K562 (cell line): ENCODE data around the gene NDUFB10. TPM values are rescaled to one million over a fixed set of nuclear protein-coding genes. Genes with fewer than 3 reads are reported as not detected.

Experiments
- EGR1 ChIP-seq: fragments of 450-650 bp; conservative IDR thresholded peaks from 2 replicates; pipeline ENCODE4 v1.6.1; 2017; ENCODE audit warnings: mild to moderate bottlenecking
- FOXK2 ChIP-seq, 2 experiments: fragments of 450-650 bp; IDR thresholded peaks in 1 of 2; conservative IDR thresholded peaks in 1 of 2; 2 replicates each; pipeline ENCODE4 v1.6.1; 2016; ENCODE audit warnings: low read depth in 2 of 2, mild to moderate bottlenecking in 1 of 2
- GTF2A2 ChIP-seq: IDR thresholded peaks from 2 replicates; pipeline ENCODE4 v1.6.1; 2016; ENCODE audit warnings: mild to moderate bottlenecking, missing genetic modification characterization, missing compliant biosample characterization
- KDM5B ChIP-seq: fragments of 200-600 bp; sonication (generic); IDR thresholded peaks from 2 replicates; pipeline ENCODE4 v1.6.1; 2012; ENCODE audit warnings: low read depth, mild to moderate bottlenecking, moderate library complexity, low read length, control low read depth, inconsistent platforms; ENCODE audit not compliant: insufficient replicate concordance
- MCM5 ChIP-seq: fragments of 450-650 bp; IDR thresholded peaks from 2 replicates; pipeline ENCODE4 v1.6.1; 2016; ENCODE audit warnings: low read depth
- NFE2 ChIP-seq: IDR thresholded peaks from 2 replicates; pipeline ENCODE4 v1.6.1; 2014; ENCODE audit warnings: antibody characterized with exemption, low read depth
- RBFOX2 ChIP-seq: fragments of 200-400 bp; formaldehyde crosslinking; IDR thresholded peaks from 2 replicates; pipeline ENCODE4 v1.6.1; 2017; ENCODE audit warnings: low read depth, mild to moderate bottlenecking, low read length, moderate library complexity
- RBM25 ChIP-seq: fragments of 200-400 bp; formaldehyde crosslinking; IDR thresholded peaks from 2 replicates; pipeline ENCODE4 v1.6.1; 2018; ENCODE audit warnings: low read length, low read depth, moderate library complexity; ENCODE audit not compliant: severe bottlenecking
- SMARCE1 ChIP-seq: fragments of 450-650 bp; IDR thresholded peaks from 2 replicates; pipeline ENCODE4 v1.7.1; 2016; ENCODE audit warnings: mild to moderate bottlenecking
- SRSF9 ChIP-seq: fragments of 200-400 bp; formaldehyde crosslinking; IDR thresholded peaks from 2 replicates; pipeline ENCODE4 v1.6.1; 2017; ENCODE audit warnings: low read depth, low read length, borderline replicate concordance
- ZBTB8A ChIP-seq: fragments of 450-650 bp; IDR thresholded peaks from 2 replicates; pipeline ENCODE4 v1.6.1; 2018; ENCODE audit warnings: mild to moderate bottlenecking, moderate library complexity; ENCODE audit not compliant: partially characterized antibody
- ZNF444 ChIP-seq: fragments of 250-450 bp; sonication (Bioruptor Pico); IDR thresholded peaks from 2 replicates; pipeline ENCODE4 v1.4.0; 2020; ENCODE audit warnings: mild to moderate bottlenecking, moderate library complexity
- ZNF699 ChIP-seq: fragments of 250-450 bp; sonication (Bioruptor Pico); IDR thresholded peaks from 2 replicates; pipeline ENCODE4 v1.8.0; 2021; ENCODE audit warnings: mild to moderate bottlenecking, moderate library complexity; ENCODE audit not compliant: insufficient replicate concordance
- polyA plus RNA-seq, 8 experiments: library from polyadenylated mRNA; depleted of rRNA in 4 of 8; stranded (reverse) in 5 of 8; unstranded in 3 of 8; fragments of >200 nt; fragmentation: Nextera tagmentation in 2 of 8; fragmentation: Illumina TruSeq in 1 of 8; extraction: Ambion mirVana in 2 of 8; extraction: Trizol in 1 of 8; gene quantifications; 2 replicates each; pipeline versions ENCODE4 v1.2.1 to v1.2.3, GENCODE V29; 2011 to 2014; ENCODE audit warnings: inconsistent platforms in 1 of 8, missing spikeins in 1 of 8
- total RNA-seq, 7 experiments: library from RNA; depleted of rRNA in 6 of 7; stranded (reverse); fragments of >200 nt in 6 of 7; fragmentation: Illumina TruSeq in 2 of 7; extraction: Trizol in 2 of 7; gene quantifications; 2 replicates each; pipeline versions ENCODE4 v1.2.1 to v1.2.3, GENCODE V29; 2011 to 2021; ENCODE audit warnings: low replicate concordance in 1 of 7
- TF ChIP-seq, protein P1 (sequence below), 2 experiments: fragments of 150-350 bp in 1 of 2; IDR thresholded peaks; 2 replicates each; pipeline ENCODE4 v1.6.1; 2012 to 2016; ENCODE audit warnings: low read depth in 2 of 2, low read length in 2 of 2, mild to moderate bottlenecking in 1 of 2, moderate library complexity in 1 of 2
- TF ChIP-seq, protein P2 (sequence below): fragments of 450-650 bp; IDR thresholded peaks from 2 replicates; pipeline ENCODE4 v1.6.1; 2017; ENCODE audit warnings: antibody characterized with exemption, mild to moderate bottlenecking
- TF ChIP-seq, protein P3 (sequence below): fragments of 250-450 bp; sonication (Bioruptor Pico); IDR thresholded peaks from 2 replicates; pipeline ENCODE4 v1.4.0; 2020; ENCODE audit warnings: mild to moderate bottlenecking

Gene NDUFB10
- total and polyA plus RNA-seq, 9 of the 15 experiments (the other 6 are each of a cell fraction or from before 2014, with no cell fraction given): 69.3 to 527 (median 161) TPM

DNA sequence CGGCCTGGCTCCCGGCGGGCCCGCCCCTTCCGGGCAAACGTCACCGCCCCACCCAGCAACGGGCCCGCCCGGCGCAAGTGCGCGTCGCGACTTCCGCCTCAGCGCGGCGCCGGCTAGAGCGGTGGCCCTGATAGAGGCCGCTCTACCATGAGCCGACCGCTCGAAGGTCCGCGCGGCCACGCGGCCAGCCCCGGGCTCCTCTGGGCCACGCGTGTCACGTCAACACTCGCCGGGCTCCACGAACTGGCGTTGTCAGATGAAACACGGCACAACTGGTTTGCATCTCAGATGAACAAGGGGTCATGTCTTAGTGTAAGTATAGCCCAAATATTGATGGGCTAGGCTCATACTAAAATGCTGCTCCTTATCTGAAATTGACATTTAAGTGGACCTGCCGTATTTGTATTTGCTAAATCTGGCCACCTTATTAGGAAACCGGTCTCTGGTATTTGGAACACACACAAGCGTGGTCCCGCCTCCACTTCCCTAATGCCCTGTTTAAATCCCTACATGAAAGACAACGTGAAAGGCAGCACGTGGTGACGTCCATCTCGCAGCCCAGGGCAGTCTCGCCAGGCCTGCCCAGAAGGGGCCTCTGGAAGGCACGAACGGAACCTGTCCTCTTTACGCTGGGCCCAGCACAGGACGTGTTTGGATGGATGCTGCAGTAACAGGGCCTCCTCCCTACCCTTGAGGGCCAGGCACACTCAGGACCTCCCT, 50.6 kb downstream of the NDUFB10 start, which contains the start of gene ZNF598 (continued):
- TF ChIP-seq, protein P1, sequence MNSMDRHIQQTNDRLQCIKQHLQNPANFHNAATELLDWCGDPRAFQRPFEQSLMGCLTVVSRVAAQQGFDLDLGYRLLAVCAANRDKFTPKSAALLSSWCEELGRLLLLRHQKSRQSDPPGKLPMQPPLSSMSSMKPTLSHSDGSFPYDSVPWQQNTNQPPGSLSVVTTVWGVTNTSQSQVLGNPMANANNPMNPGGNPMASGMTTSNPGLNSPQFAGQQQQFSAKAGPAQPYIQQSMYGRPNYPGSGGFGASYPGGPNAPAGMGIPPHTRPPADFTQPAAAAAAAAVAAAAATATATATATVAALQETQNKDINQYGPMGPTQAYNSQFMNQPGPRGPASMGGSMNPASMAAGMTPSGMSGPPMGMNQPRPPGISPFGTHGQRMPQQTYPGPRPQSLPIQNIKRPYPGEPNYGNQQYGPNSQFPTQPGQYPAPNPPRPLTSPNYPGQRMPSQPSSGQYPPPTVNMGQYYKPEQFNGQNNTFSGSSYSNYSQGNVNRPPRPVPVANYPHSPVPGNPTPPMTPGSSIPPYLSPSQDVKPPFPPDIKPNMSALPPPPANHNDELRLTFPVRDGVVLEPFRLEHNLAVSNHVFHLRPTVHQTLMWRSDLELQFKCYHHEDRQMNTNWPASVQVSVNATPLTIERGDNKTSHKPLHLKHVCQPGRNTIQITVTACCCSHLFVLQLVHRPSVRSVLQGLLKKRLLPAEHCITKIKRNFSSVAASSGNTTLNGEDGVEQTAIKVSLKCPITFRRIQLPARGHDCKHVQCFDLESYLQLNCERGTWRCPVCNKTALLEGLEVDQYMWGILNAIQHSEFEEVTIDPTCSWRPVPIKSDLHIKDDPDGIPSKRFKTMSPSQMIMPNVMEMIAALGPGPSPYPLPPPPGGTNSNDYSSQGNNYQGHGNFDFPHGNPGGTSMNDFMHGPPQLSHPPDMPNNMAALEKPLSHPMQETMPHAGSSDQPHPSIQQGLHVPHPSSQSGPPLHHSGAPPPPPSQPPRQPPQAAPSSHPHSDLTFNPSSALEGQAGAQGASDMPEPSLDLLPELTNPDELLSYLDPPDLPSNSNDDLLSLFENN (IDR thresholded peaks at IDR 0.05; ENCODE audit: low read depth in 2 of 2, low read length in 2 of 2): peak in 1 of 2 experiments; percentile 19; a peak in 1 of 4 replicates
- TF ChIP-seq NFE2 (no peak), RBM25 (no peak), ZBTB8A (no peak), KDM5B (peak; percentile 96), SRSF9 (no peak), MCM5 (no peak), GTF2A2 (tag) (no peak), ZNF699 (CRISPR knock-in tag) (no peak), EGR1 (no peak), ZNF444 (CRISPR knock-in tag) (no peak), RBFOX2 (peak; percentile 98), SMARCE1 (no peak), FOXK2 (conservative IDR thresholded peaks at IDR 0.05 in 1 of 2, IDR thresholded peaks at IDR 0.05 in 1 of 2; ENCODE audit: low read depth in 2 of 2) (peak; percentile 60 to 65; a peak in 3 of 4 replicates)
- TF ChIP-seq, protein P2, sequence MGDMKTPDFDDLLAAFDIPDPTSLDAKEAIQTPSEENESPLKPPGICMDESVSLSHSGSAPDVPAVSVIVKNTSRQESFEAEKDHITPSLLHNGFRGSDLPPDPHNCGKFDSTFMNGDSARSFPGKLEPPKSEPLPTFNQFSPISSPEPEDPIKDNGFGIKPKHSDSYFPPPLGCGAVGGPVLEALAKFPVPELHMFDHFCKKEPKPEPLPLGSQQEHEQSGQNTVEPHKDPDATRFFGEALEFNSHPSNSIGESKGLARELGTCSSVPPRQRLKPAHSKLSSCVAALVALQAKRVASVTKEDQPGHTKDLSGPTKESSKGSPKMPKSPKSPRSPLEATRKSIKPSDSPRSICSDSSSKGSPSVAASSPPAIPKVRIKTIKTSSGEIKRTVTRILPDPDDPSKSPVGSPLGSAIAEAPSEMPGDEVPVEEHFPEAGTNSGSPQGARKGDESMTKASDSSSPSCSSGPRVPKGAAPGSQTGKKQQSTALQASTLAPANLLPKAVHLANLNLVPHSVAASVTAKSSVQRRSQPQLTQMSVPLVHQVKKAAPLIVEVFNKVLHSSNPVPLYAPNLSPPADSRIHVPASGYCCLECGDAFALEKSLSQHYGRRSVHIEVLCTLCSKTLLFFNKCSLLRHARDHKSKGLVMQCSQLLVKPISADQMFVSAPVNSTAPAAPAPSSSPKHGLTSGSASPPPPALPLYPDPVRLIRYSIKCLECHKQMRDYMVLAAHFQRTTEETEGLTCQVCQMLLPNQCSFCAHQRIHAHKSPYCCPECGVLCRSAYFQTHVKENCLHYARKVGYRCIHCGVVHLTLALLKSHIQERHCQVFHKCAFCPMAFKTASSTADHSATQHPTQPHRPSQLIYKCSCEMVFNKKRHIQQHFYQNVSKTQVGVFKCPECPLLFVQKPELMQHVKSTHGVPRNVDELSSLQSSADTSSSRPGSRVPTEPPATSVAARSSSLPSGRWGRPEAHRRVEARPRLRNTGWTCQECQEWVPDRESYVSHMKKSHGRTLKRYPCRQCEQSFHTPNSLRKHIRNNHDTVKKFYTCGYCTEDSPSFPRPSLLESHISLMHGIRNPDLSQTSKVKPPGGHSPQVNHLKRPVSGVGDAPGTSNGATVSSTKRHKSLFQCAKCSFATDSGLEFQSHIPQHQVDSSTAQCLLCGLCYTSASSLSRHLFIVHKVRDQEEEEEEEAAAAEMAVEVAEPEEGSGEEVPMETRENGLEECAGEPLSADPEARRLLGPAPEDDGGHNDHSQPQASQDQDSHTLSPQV: peak; percentile 92
- TF ChIP-seq, protein P3, sequence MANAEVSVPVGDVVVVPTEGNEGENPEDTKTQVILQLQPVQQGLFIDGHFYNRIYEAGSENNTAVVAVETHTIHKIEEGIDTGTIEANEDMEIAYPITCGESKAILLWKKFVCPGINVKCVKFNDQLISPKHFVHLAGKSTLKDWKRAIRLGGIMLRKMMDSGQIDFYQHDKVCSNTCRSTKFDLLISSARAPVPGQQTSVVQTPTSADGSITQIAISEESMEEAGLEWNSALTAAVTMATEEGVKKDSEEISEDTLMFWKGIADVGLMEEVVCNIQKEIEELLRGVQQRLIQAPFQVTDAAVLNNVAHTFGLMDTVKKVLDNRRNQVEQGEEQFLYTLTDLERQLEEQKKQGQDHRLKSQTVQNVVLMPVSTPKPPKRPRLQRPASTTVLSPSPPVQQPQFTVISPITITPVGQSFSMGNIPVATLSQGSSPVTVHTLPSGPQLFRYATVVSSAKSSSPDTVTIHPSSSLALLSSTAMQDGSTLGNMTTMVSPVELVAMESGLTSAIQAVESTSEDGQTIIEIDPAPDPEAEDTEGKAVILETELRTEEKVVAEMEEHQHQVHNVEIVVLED (CRISPR knock-in tag): peak; percentile 73
